WERI-Rb-1 (cell line): ENCODE results near the gene SMYD3.

Source experiments
- DNase-seq: peaks from one replicate; pipeline ENCODE4 v3.0.0-alpha.2; 2020
- H3K27ac ChIP-seq: fragments of 250-450 bp; sonication (Bioruptor Pico); 2 replicates; pipeline ENCODE4 v1.5.1; 2020; ENCODE audit warnings: mild to moderate bottlenecking, moderate library complexity
- H3K27me3 ChIP-seq: fragments of 250-450 bp; sonication (Bioruptor Pico); 2 replicates; pipeline ENCODE4 v1.5.1; 2021; ENCODE audit warnings: mild to moderate bottlenecking, low read depth, moderate library complexity; ENCODE audit not compliant: insufficient read depth, severe bottlenecking
- H3K36me3 ChIP-seq: fragments of 250-450 bp; sonication (Bioruptor Pico); 2 replicates; pipeline ENCODE4 v1.5.1; 2020; ENCODE audit warnings: mild to moderate bottlenecking, moderate library complexity
- H3K4me3 ChIP-seq: 2 replicates; pipeline ENCODE4 v1.5.1; 2011; ENCODE audit warnings: low read depth, mild to moderate bottlenecking, control low read depth, low read length
- H3K9me3 ChIP-seq: fragments of 250-450 bp; sonication (Bioruptor Pico); 2 replicates; pipeline ENCODE4 v1.5.1; 2021; ENCODE audit warnings: mild to moderate bottlenecking, moderate library complexity; ENCODE audit not compliant: severe bottlenecking
- CTCF ChIP-seq: IDR thresholded peaks from 2 replicates; pipeline ENCODE4 v1.5.1; 2011; ENCODE audit warnings: low read depth, mild to moderate bottlenecking, control low read depth, inconsistent platforms, low read length

SMYD3 gene

GRCh38 chr1:246300626-246301549 is 206.2 kb downstream of the SMYD3 start:
- Histone ChIP-seq H3K4me3 (no peak overlapping the region), H3K27me3 (no peaks in the 10 kb centered on the region), H3K9me3 (no peaks in the 10 kb centered on the region), H3K36me3 (no peaks in the 10 kb centered on the region), H3K27ac (no peak overlapping the region)
- no peak for TF ChIP-seq CTCF
- DNase-seq = no peak

GRCh38 chr1:246297279-246298265 is 209.5 kb downstream of the SMYD3 start:
- DNase-seq = no peak
- no peaks in the 10 kb centered on the region for H3K36me3 ChIP-seq
- H3K27ac ChIP-seq = no peak overlapping the region
- no peak overlapping the region for H3K4me3 ChIP-seq
- no peaks in the 10 kb centered on the region for H3K9me3 ChIP-seq
- TF ChIP-seq CTCF = no peak
- H3K27me3 ChIP-seq = no peaks in the 10 kb centered on the region

GRCh38 chr1:246295968-246296367 is 211.1 kb downstream of the SMYD3 start:
- no peaks in the 10 kb centered on the region for H3K9me3 ChIP-seq
- no peaks in the 10 kb centered on the region for H3K36me3 ChIP-seq
- no peak overlapping the region for H3K4me3 ChIP-seq
- no peak for DNase-seq
- no peak overlapping the region for H3K27ac ChIP-seq
- TF ChIP-seq CTCF = no peak
- no peaks in the 10 kb centered on the region for H3K27me3 ChIP-seq

GRCh38 chr1:246295340-246295739 is 211.7 kb downstream of the SMYD3 start:
- Histone ChIP-seq H3K9me3 (no peaks in the 10 kb centered on the region), H3K4me3 (no peak overlapping the region), H3K27me3 (no peaks in the 10 kb centered on the region), H3K36me3 (no peaks in the 10 kb centered on the region), H3K27ac (no peak overlapping the region)
- no peak for DNase-seq
- no peak for TF ChIP-seq CTCF

DNA sequence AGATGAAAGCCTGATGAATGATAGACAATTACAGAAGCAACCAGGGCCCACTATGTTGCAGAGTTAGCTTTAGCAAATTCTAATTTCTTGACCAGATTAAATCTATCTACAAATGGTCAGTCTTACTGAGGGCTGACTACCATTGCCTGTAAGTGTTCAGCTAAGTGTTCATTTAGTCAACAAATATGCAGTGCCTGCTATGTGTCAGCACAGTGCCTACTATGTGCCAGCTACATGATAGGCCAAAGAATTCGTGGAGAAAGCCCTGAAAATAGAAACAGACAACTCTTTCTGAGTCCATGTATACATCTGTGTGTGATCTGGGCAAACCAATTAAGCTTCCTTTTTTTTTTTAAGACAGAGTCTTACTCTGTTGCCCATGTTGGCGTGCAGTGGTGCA is 212.8 kb downstream of the SMYD3 start:
- no peaks in the 10 kb centered on the region for H3K36me3 ChIP-seq
- no peak for TF ChIP-seq CTCF
- DNase-seq = no peak
- no peak overlapping the region for H3K27ac ChIP-seq
- H3K4me3 ChIP-seq = no peak overlapping the region
- no peaks in the 10 kb centered on the region for H3K27me3 ChIP-seq
- no peaks in the 10 kb centered on the region for H3K9me3 ChIP-seq
